Progenitor cell of endocrine pancreas (in vitro differentiated cells): Measurements from ENCODE around the gene B4GALT5. TPM values are rescaled to one million over a fixed set of nuclear protein-coding genes. Genes with fewer than 3 reads are reported as not detected.

Source experiments
- DNase-seq: peaks from one replicate; pipeline ENCODE4 v3.0.0; 2021; ENCODE audit warnings: low spot score; ENCODE audit not compliant: unreplicated experiment
- H3K27ac Mint-ChIP-seq: 2 replicates; pipeline ENCODE4 v1.8.0; 2021; ENCODE audit warnings: mild to moderate bottlenecking, moderate library complexity, mixed read lengths
- H3K27me3 Mint-ChIP-seq: 2 replicates; pipeline ENCODE4 v1.8.0; 2021; ENCODE audit warnings: mixed read lengths
- H3K36me3 Mint-ChIP-seq: 2 replicates; pipeline ENCODE4 v1.8.0; 2022; ENCODE audit warnings: mixed read lengths; ENCODE audit not compliant: insufficient read depth
- H3K4me1 Mint-ChIP-seq: 2 replicates; pipeline ENCODE4 v1.8.0; 2021; ENCODE audit warnings: low read depth, mixed read lengths
- H3K4me3 Mint-ChIP-seq: 2 replicates; pipeline ENCODE4 v1.8.0; 2021; ENCODE audit warnings: low read depth, mild to moderate bottlenecking, moderate library complexity, mixed read lengths
- H3K9me3 Mint-ChIP-seq: 2 replicates; pipeline ENCODE4 v1.8.0; 2021; ENCODE audit warnings: low read depth, mixed read lengths
- CTCF ChIP-seq: fragments of 200-600 bp; sonication (generic); IDR thresholded peaks from one replicate; pipeline ENCODE4 v1.5.0; 2021; ENCODE audit warnings: antibody characterized with exemption, mild to moderate bottlenecking; ENCODE audit not compliant: unreplicated experiment
- total RNA-seq: library from RNA; stranded (reverse); gene quantifications from 2 replicates; pipeline ENCODE4 v1.2.1, GENCODE V29; 2021

Gene B4GALT5
- total RNA-seq, 1 donor from 2014 or later, result 58.6 TPM

GRCh38 chr20:49757597-49757996, 43.9 kb upstream of the B4GALT5 start:
- no peak for DNase-seq
- peaks cover 5% of the 10 kb centered on the region for H3K27me3 Mint-ChIP-seq
- H3K9me3 Mint-ChIP-seq, result no peaks in the 10 kb centered on the region
- no peak for TF ChIP-seq CTCF
- no peak overlapping the region for H3K4me3 Mint-ChIP-seq
- peak overlapping the region; percentile 39 for H3K27ac Mint-ChIP-seq
- no peaks in the 10 kb centered on the region for H3K36me3 Mint-ChIP-seq
- peaks cover 4% of the 10 kb centered on the region for H3K4me1 Mint-ChIP-seq

- Mint-ChIP-seq H3K9me3 (no peaks in the 10 kb centered on the region), H3K36me3 (no peaks in the 10 kb centered on the region), H3K27ac (no peak overlapping the region), H3K27me3 (peaks cover 5% of the 10 kb centered on the region), H3K4me3 (no peak overlapping the region), H3K4me1 (peaks cover 2% of the 10 kb centered on the region)
- TF ChIP-seq CTCF, result no peak
- DNase-seq, result no peak
Observed at GRCh38 chr20:49756241-49756640, 42.6 kb upstream of the B4GALT5 start.

- no peaks in the 10 kb centered on the region for H3K36me3 Mint-ChIP-seq
- H3K27me3 Mint-ChIP-seq, result peaks cover 7% of the 10 kb centered on the region
- no peak for DNase-seq
- H3K9me3 Mint-ChIP-seq, result no peaks in the 10 kb centered on the region
- H3K4me3 Mint-ChIP-seq, result no peak overlapping the region
- TF ChIP-seq CTCF, result no peak
- peaks cover 2% of the 10 kb centered on the region for H3K4me1 Mint-ChIP-seq
- no peak overlapping the region for H3K27ac Mint-ChIP-seq
Observed at GRCh38 chr20:49754596-49754995, 40.9 kb upstream of the B4GALT5 start.

GRCh38 chr20:49753133-49753532, 39.5 kb upstream of the B4GALT5 start:
- Mint-ChIP-seq H3K4me1 (no peaks in the 10 kb centered on the region), H3K27me3 (peaks cover 4% of the 10 kb centered on the region), H3K27ac (no peak overlapping the region), H3K9me3 (no peaks in the 10 kb centered on the region), H3K36me3 (no peaks in the 10 kb centered on the region), H3K4me3 (no peak overlapping the region)
- DNase-seq, result no peak
- no peak for TF ChIP-seq CTCF

GRCh38 chr20:49752201-49752903, 38.7 kb upstream of the B4GALT5 start:
- no peak for DNase-seq
- Mint-ChIP-seq H3K36me3 (no peaks in the 10 kb centered on the region), H3K9me3 (no peaks in the 10 kb centered on the region), H3K4me1 (no peaks in the 10 kb centered on the region), H3K27me3 (peaks cover 4% of the 10 kb centered on the region), H3K4me3 (no peak overlapping the region), H3K27ac (no peak overlapping the region)
- no peak for TF ChIP-seq CTCF
